ENCODE results near the gene PRMT2. TPM values are rescaled to one million over a fixed set of nuclear protein-coding genes. Genes with fewer than 3 reads are reported as not detected.
A peak's percentile ranks its signal among the peaks of the same experiment; 100 is the strongest.

The PRMT2 gene
- total RNA-seq, 4 donors from 2014 or later, result 136 to 161 (median 142) TPM

DNA sequence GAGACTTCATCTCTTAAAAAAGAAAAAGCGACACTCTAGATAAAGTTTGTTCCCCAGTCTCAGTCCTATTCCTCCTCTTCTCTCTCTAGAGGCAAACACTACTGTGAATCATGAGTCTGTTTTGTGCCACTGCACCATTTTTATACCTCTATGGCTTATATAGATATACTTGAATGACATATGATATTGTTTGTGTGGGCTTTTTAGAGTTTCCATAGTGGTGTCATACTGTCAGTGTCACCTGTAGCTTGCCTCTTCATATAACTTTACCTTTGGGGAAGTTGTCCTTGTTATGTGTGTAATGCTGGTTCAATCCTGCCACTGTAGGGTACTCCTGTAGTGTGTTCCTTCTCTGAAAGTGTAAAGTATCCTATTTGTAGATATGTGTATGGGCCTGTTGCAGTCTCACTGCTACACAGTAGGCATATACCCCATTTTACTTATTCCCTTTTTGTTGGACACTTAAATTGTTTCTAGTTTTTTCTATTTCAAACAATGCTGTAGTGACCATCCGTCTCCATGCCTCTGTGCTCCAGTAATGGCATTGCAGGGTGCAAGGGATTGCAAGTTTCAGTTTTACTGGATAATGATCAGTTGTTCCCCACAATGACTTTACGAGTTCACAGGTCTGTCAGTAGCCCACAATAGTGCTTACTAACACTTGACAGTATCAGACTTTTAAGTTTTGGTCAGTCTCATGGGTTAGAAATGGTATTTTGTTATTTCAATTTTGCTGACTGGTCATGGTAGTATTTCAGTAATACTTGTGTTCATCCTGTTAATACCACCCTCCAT lies 2.7 kb downstream of the PRMT2 start:
- Histone ChIP-seq H3K27ac (replicated peaks in 1 of 4) (peak overlapping the region; percentile 1 to 36 (median 14)), H3K36me3 (peaks cover 0 to 25% (median 18%) of the 10 kb centered on the region in 4 donors), H3K4me1 (peaks cover 36 to 73% (median 58%) of the 10 kb centered on the region in 4 donors), H3K4me3 (peak overlapping the region; percentile 10 to 30 (median 18)), H3K9me3 (no peaks in the 10 kb centered on the region), H3K27me3 (no peaks in the 10 kb centered on the region)
- no peak for DNase-seq (ENCODE audit: extremely low spot score)
- WGBS, result 40% methylated on average over 3 of the region's 3 CpGs
- TF ChIP-seq, protein P1, sequence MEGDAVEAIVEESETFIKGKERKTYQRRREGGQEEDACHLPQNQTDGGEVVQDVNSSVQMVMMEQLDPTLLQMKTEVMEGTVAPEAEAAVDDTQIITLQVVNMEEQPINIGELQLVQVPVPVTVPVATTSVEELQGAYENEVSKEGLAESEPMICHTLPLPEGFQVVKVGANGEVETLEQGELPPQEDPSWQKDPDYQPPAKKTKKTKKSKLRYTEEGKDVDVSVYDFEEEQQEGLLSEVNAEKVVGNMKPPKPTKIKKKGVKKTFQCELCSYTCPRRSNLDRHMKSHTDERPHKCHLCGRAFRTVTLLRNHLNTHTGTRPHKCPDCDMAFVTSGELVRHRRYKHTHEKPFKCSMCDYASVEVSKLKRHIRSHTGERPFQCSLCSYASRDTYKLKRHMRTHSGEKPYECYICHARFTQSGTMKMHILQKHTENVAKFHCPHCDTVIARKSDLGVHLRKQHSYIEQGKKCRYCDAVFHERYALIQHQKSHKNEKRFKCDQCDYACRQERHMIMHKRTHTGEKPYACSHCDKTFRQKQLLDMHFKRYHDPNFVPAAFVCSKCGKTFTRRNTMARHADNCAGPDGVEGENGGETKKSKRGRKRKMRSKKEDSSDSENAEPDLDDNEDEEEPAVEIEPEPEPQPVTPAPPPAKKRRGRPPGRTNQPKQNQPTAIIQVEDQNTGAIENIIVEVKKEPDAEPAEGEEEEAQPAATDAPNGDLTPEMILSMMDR (IDR thresholded peaks at IDR 0.05), result no peak
- TF ChIP-seq POLR2A (IDR thresholded peaks at IDR 0.05; ENCODE audit: low read depth) (no peak), EP300 (IDR thresholded peaks at IDR 0.05) (no peak), POLR2AphosphoS5 (IDR thresholded peaks at IDR 0.05) (no peak)
- intact Hi-C loops (cut with DNase I), result no loop called here

DNA sequence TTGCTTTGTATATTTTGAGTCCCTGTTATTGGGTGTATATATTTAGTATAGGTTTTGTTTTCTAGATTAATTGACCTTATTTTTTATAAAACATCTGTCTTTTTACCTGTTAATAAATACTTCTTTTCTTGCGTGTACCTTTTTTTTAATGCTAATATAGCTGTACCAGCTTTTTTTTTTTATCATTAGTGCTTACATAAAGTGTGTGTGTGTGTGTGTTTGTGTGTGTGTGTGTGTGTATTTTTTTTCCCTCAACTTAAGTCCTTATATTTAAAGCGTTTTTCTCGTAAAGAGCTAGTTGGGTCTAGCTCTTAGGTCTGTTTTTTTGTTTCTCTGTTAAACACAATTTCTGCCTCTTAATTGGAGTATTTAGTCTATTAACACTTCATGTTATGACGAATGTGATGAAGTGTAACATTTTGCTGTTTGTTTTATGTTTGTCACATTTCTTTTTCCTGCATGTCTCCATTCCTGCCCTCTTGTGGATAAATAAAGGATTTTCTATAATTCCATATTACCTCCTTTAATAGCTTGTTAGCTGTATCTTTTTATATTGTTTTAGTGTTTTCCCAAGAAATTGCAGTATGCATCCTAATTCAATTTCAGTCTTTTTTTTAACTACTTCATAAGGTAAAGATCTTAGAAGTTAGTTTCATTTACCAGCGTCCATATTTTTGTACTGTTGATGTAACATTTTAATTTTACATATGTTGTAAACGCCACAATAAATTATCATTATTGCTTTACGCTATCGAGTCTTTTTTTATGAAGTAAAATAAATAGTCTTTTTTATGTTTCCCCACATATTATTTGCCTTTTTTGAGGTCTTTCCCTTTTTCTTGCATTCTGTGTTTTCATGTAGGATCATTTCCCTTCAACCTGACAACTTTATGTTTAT lies 4.3 kb downstream of the PRMT2 start:
- H3K27me3 ChIP-seq, result no peaks in the 10 kb centered on the region
- no peaks in the 10 kb centered on the region for H3K9me3 ChIP-seq
- no peak overlapping the region for H3K27ac ChIP-seq (replicated peaks in 1 of 4)
- intact Hi-C loops (cut with DNase I), result no loop called here
- TF ChIP-seq POLR2AphosphoS5 (IDR thresholded peaks at IDR 0.05), result no peak
- TF ChIP-seq, protein P1 (IDR thresholded peaks at IDR 0.05), result peak; percentile 27 to 44 (median 38)
- TF ChIP-seq POLR2A (IDR thresholded peaks at IDR 0.05; ENCODE audit: low read depth), result no peak
- TF ChIP-seq EP300 (IDR thresholded peaks at IDR 0.05), result no peak
- no peak overlapping the region for H3K4me3 ChIP-seq
- peaks cover 36 to 68% (median 54%) of the 10 kb centered on the region in 4 donors for H3K4me1 ChIP-seq
- peaks cover 9 to 41% (median 34%) of the 10 kb centered on the region in 4 donors for H3K36me3 ChIP-seq
- no peak for DNase-seq (ENCODE audit: extremely low spot score)
- WGBS, result 81% methylated on average over 8 of the region's 8 CpGs

DNA sequence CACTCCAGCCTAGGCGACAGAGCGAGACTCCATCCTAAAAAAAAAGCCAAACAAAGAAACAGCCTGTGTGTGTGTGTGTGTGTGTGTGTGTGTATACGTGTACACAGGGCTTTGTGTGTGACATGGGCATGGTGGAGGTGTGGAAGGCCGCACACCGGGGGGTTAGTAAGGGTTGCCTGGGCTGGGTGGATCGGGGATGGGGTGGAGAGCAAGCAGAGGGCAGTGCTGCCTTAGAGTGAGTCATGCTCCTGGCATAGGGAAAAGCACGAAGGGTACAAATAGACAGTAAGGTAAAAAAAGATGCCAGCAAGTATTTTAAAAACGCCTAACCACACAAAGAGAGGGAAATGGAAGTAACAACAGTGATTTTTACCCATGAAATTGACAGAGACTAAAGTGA lies 6.2 kb downstream of the PRMT2 start:
- Histone ChIP-seq H3K36me3 (peaks cover 15 to 60% (median 53%) of the 10 kb centered on the region in 4 donors), H3K27me3 (no peaks in the 10 kb centered on the region), H3K4me1 (peaks cover 28 to 56% (median 42%) of the 10 kb centered on the region in 4 donors), H3K27ac (replicated peaks in 1 of 4) (no peak overlapping the region), H3K4me3 (no peak overlapping the region), H3K9me3 (no peaks in the 10 kb centered on the region)
- no peak for DNase-seq (ENCODE audit: extremely low spot score)
- intact Hi-C loops (cut with DNase I), result no loop called here
- TF ChIP-seq, protein P1 (IDR thresholded peaks at IDR 0.05), result no peak
- no peak for TF ChIP-seq POLR2A (IDR thresholded peaks at IDR 0.05; ENCODE audit: low read depth)
- no peak for TF ChIP-seq POLR2AphosphoS5 (IDR thresholded peaks at IDR 0.05)
- TF ChIP-seq EP300 (IDR thresholded peaks at IDR 0.05), result no peak
- WGBS, result 79% methylated on average over 8 of the region's 8 CpGs

DNA sequence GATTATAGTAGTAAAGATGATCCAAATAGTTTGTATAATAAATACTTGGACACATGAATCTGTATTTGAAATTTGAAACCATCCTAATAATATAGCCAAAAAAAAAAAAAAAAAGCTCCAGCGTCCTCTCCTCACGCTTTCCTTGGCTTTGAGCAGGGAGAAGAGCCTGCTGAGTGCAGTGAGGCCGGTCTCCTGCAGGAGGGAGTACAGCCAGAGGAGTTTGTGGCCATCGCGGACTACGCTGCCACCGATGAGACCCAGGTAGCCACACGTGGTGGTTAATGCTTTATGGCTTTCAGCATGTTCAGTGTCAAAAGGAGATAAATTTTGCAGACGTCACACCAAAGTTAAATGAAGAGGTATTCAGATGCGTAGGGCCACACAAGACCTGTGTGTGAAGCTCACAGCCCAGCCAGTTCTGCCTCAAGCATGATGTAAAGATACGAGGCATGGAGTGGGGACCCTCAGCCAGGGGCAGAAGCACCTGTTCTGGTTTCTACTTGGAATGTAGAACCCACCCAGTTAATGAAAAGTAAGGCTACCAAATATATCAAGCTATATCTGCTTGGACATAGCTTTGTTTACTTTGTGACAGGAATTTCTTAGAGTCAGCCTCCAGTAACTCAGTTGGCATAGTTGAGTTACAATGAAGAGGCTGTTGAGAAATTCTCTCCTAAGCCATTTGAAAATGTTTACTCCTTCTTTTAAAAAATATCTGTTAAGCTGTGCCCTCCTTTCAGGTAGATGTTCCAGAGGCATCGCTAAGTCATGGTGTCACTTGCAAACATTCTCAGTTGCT lies 8.1 kb downstream of the PRMT2 start:
- Histone ChIP-seq H3K4me3 (no peak overlapping the region), H3K27ac (replicated peaks in 1 of 4) (no peak overlapping the region), H3K27me3 (no peaks in the 10 kb centered on the region), H3K9me3 (no peaks in the 10 kb centered on the region), H3K4me1 (peaks cover 10 to 37% (median 23%) of the 10 kb centered on the region in 4 donors), H3K36me3 (peaks cover 25 to 77% (median 65%) of the 10 kb centered on the region in 4 donors)
- TF ChIP-seq POLR2AphosphoS5 (IDR thresholded peaks at IDR 0.05), result no peak
- no peak for TF ChIP-seq EP300 (IDR thresholded peaks at IDR 0.05)
- no peak for TF ChIP-seq POLR2A (IDR thresholded peaks at IDR 0.05; ENCODE audit: low read depth)
- TF ChIP-seq, protein P1 (IDR thresholded peaks at IDR 0.05), result no peak
- WGBS, result 83% methylated on average over 12 of the region's 12 CpGs
- intact Hi-C loops (cut with DNase I), result no loop called here
- no peak for DNase-seq (ENCODE audit: extremely low spot score)
